Skin epidermis (tissue), 12 donors: ENCODE results near the gene ADGRG3.
"Not testable (repeated sequence)": the region's sequence is repeated elsewhere in the genome, so short reads cannot be mapped to it uniquely, and the experiment has no call there.

Experiments
- H3K27ac ChIP-seq, 21 experiments: fragments of 200-600 bp; sonication (generic) in 11 of 21; one replicate each; pipeline ENCODE4 v1.5.0; 2020; ENCODE audit warnings: mild to moderate bottlenecking in 3 of 21, inconsistent platforms in 2 of 21, moderate library complexity in 2 of 21
- H3K4me3 ChIP-seq, 7 experiments: fragments of 200-600 bp; sonication (generic) in 2 of 7; one replicate each; pipeline ENCODE4 v1.5.0; 2020; ENCODE audit warnings: inconsistent platforms in 2 of 7, mild to moderate bottlenecking in 2 of 7, moderate library complexity in 1 of 7

ADGRG3 gene

DNA sequence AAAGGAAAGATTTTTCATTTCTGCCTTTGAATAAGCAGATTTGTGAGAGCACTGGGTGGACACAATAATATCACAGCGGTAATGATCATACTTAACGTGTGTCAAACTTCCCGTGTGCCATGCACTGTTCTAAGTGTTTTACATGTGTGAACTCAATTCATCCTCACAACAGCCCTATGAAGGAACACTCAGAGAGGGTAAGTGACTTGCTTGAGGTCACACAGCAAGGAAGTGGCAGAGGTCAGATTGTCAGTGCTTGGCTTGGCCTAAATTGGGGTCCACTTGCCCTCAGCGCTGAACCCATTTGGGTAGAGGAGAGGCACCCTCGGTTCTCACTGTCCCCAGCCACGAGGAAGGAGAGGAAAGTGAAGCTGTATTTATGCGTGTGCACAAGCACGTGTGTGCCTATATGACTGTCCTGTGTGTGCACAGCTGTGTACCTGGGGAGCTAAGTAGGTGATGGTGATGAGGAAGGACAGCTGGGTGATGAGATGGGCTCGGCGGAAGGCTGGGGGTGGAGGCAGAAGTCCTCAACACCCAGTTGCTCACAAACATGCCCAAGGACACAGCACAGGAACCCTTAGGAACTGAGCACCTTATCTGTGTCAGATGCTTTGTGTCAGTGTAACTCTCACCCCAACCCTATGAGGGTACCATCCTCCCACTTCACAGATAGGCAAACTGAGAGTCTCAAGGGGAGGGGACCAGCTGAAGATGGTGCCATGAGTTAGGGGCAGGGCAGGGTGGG is 9.8 kb upstream of the ADGRG3 start:
- no peak overlapping the region for H3K27ac ChIP-seq
- no peak overlapping the region for H3K4me3 ChIP-seq

DNA sequence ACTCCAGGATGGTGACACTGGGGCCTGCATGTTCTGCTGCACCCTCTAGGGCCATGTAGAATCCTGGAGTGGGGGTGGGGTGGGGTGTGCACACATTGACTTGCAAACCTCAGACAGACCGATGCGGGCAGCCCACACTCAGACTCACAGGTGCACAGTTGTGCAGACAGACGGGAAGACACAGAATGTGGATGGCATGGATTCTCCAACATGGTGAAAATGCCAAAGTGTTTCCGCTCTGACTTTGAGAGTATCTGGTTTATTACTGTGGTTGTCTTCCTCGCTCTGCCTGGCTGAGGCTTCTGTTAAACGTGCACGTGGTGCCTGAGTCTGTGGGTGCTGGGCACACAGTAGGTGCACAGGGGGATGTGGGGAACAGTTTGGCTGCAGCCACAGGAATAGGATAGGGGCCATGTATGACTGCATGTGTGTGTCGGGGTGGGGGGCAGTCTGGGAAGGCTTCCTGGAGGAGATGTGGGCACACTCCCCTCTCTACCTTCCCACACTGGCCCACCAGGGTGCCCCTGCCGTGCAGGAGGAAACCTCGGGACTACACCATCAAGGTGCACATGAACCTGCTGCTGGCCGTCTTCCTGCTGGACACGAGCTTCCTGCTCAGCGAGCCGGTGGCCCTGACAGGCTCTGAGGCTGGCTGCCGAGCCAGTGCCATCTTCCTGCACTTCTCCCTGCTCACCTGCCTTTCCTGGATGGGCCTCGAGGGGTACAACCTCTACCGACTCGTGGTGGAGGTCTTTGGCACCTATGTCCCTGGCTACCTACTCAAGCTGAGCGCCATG is 9.0 kb upstream of the ADGRG3 start:
- Histone ChIP-seq H3K4me3 (no peak overlapping the region), H3K27ac (no peak overlapping the region)

DNA sequence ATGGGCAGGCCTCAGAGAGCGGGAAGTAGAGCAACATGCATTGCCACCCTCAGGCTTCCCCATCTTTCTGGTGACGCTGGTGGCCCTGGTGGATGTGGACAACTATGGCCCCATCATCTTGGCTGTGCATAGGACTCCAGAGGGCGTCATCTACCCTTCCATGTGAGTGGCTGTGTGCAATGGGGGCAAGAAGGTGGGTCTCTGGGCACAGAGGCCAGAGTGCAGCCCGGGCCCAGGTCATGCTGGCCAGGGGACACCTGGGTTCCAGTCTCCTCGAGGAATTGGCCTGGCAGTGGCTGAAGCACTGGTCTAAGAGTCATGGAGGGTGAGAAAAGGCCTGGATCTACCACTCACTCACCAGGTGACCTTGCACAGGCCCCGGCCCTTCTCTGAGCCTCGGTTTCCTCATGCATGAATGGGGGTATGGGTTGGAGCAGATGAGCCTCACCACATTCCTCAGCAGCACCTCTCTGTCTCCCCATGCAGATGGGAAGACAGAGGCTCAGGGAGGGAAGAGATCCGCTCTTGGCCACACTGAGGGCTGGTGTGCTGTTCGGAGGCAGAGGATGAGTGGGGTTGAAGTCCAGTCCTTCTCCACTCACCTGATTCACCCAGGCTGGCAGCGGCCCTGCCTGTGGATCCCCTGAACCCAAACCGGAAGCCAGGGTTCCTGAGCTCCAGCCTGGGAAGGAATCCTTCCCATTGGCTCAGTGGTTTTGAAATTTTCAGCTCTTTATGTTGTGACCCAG is 7.2 kb upstream of the ADGRG3 start:
- no peak overlapping the region for H3K4me3 ChIP-seq
- H3K27ac ChIP-seq: no peak overlapping the region

DNA sequence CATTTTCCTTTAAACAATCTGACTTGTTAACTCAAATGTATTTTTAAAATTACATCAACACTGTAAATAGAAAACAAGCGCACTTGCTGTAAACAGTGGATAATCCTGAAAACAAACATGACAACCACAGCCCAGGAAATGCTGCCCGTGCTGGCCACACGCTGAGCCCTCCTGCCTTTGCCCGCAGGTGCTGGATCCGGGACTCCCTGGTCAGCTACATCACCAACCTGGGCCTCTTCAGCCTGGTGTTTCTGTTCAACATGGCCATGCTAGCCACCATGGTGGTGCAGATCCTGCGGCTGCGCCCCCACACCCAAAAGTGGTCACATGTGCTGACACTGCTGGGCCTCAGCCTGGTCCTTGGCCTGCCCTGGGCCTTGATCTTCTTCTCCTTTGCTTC is 6.6 kb upstream of the ADGRG3 start:
- Histone ChIP-seq H3K4me3 (no peak overlapping the region), H3K27ac (no peak overlapping the region)

GRCh38 chr16:57661936-57662906 is 5.9 kb upstream of the ADGRG3 start:
- Histone ChIP-seq H3K4me3 (no peak overlapping the region), H3K27ac (no peak overlapping the region)

DNA sequence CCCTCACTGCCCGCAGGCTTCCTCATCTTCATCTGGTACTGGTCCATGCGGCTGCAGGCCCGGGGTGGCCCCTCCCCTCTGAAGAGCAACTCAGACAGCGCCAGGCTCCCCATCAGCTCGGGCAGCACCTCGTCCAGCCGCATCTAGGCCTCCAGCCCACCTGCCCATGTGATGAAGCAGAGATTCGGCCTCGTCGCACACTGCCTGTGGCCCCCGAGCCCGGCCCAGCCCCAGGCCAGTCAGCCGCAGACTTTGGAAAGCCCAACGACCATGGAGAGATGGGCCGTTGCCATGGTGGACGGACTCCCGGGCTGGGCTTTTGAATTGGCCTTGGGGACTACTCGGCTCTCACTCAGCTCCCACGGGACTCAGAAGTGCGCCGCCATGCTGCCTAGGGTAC is 4.7 kb upstream of the ADGRG3 start:
- Histone ChIP-seq H3K27ac (no peak overlapping the region), H3K4me3 (no peak overlapping the region)

DNA sequence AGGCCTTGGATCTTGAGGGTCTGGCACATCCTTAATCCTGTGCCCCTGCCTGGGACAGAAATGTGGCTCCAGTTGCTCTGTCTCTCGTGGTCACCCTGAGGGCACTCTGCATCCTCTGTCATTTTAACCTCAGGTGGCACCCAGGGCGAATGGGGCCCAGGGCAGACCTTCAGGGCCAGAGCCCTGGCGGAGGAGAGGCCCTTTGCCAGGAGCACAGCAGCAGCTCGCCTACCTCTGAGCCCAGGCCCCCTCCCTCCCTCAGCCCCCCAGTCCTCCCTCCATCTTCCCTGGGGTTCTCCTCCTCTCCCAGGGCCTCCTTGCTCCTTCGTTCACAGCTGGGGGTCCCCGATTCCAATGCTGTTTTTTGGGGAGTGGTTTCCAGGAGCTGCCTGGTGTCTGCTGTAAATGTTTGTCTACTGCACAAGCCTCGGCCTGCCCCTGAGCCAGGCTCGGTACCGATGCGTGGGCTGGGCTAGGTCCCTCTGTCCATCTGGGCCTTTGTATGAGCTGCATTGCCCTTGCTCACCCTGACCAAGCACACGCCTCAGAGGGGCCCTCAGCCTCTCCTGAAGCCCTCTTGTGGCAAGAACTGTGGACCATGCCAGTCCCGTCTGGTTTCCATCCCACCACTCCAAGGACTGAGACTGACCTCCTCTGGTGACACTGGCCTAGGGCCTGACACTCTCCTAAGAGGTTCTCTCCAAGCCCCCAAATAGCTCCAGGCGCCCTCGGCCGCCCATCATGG is 4.0 kb upstream of the ADGRG3 start:
- Histone ChIP-seq H3K27ac (no peak overlapping the region), H3K4me3 (no peak overlapping the region)

DNA sequence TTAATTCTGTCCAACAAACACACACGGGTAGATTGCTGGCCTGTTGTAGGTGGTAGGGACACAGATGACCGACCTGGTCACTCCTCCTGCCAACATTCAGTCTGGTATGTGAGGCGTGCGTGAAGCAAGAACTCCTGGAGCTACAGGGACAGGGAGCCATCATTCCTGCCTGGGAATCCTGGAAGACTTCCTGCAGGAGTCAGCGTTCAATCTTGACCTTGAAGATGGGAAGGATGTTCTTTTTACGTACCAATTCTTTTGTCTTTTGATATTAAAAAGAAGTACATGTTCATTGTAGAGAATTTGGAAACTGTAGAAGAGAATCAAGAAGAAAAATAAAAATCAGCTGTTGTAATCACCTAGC is 3.5 kb upstream of the ADGRG3 start:
- Histone ChIP-seq H3K4me3 (no peak overlapping the region), H3K27ac (no peak overlapping the region)

DNA sequence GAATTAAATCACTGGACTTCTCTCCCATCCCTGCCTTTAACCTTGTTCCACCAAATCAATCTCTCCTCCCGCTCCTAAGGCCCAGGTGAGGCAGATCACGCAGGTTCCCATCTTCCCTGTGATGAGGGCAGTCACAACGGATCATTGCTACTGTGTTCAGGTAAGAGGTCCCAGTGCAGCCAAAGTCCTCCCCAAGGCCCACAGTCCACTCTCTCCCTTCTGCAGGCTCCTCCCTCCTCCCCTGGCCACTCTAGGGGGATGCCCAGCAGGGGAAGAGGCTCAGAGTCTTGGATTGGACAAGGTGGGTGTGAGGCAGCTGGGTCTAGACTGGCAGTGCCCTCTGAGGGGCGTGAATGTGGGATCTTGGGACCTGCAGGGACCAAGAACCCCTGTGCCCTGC is 2.6 kb upstream of the ADGRG3 start:
- Histone ChIP-seq H3K4me3 (no peak overlapping the region), H3K27ac (no peak overlapping the region)

GRCh38 chr16:57666353-57667047 is 1.6 kb upstream of the ADGRG3 start:
- peak overlapping the region in 7 of 21 experiments; percentile 5 to 71 (median 57) for H3K27ac ChIP-seq
- H3K4me3 ChIP-seq: no peak overlapping the region

DNA sequence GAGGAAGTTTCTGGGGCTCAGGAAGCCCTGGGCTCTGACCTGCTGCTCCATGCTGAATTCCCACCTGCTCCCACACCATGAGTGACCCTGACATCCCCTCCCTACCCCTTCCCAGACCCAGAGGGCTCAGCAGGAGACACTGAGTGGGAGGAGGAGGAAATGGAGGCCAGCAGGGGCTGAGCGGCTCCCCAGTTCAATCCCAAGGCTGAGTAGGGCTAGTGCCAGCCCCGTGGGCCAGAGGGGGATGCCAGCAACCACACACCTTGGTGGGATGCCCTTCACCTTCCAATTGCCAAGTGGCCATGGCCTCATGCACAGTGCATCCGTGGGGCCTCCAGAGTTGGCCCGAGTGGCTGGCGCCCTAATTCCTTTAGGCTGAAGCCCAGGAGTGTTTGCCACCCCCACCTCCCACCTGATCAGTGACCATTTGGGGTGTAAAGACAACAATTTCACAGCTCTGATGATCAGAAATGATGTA is 1.0 kb upstream of the ADGRG3 start:
- Histone ChIP-seq H3K27ac (peak overlapping the region in 8 of 21 experiments; percentile 5 to 71 (median 53)), H3K4me3 (no peak overlapping the region)

- Histone ChIP-seq H3K27ac (peak overlapping the region in 8 of 21 experiments; percentile 1 to 71 (median 56)), H3K4me3 (no peak overlapping the region)
Observed at GRCh38 chr16:57667526-57668262, 412 bp upstream of the ADGRG3 start.

- Histone ChIP-seq H3K27ac (peak overlapping the region in 8 of 21 experiments; percentile 19 to 71 (median 54)), H3K4me3 (no peak overlapping the region)
Observed at GRCh38 chr16:57668630-57669475, 747 bp downstream of the ADGRG3 start.

DNA sequence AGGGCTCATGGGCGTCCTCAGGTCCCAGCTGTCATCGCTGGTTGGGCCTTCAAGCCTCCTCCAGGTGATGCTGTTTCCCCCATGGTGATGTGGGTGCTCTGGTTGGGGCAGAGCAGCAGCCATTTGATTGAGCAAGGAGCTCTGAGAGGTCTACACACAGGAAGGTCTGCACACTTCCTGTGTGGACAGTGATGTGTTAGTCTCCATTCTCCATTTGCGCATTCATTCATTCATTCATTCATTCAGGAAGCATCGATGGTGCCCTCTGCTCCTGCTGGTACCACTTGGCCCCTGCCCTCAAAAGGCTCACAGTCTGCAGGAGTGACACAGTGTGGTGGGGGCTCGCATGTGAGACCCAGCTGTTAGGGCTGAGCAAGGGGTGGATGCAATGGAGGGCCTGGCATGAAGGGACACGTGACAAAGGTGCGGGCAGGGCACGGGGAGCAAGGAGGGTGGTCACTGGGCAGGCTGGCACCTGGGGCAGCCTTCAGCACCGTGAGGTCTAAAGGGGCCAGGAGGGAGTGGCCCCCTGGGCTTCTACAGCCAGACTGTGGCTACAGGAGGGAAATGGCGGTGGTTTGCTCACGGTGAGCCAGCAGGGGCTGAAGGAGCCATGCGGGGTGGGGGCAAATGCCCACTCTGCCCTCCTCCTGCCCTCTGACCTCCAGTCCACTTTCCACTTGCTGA is 1.5 kb downstream of the ADGRG3 start:
- Histone ChIP-seq H3K4me3 (no peak overlapping the region), H3K27ac (peak overlapping the region in 2 of 21 experiments; percentile 43 to 71)

DNA sequence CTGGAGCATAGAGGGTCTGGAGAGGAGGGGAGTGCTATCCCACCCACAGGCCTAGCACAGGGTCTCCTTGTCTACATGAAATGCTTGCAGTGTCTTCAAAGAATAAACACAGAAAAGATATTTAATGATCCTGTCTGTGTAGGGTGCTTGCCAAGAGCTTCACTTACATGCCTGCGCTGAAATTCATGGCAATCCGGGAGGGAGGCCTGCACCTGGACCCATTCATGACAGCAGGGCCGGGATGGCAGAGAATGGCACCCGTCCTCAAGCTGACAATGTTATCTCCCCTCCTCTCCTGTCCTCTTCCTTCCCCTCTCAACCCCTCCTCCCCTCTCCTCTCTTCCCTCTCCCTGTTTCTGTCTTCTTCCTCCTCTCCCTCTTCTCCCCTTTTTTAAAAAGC is 2.1 kb downstream of the ADGRG3 start:
- H3K27ac ChIP-seq: no peak overlapping the region

GRCh38 chr16:57671451-57671850 is 3.3 kb downstream of the ADGRG3 start:
- H3K4me3 ChIP-seq, H3K27ac ChIP-seq: not testable (repeated sequence)

More for the DNA sequence above, 2.1 kb downstream of the ADGRG3 start:
- no peak overlapping the region for H3K4me3 ChIP-seq
